HUES64 (cell line): Measurements from ENCODE around the gene MEIS2.
A peak's percentile ranks its signal among the peaks of the same experiment; 100 is the strongest.

ENCODE experiments used
- H3K27ac ChIP-seq: 2 replicates; pipeline ENCODE4 v1.7.0; 2013; ENCODE audit warnings: low read depth, low read length, inconsistent platforms
- H3K27me3 ChIP-seq: 2 replicates; pipeline ENCODE4 v1.6.1; 2013; ENCODE audit warnings: mild to moderate bottlenecking, low read length; ENCODE audit not compliant: insufficient read depth
- H3K36me3 ChIP-seq: 2 replicates; pipeline ENCODE4 v1.6.1; 2013; ENCODE audit warnings: mild to moderate bottlenecking, low read length; ENCODE audit not compliant: insufficient read depth
- H3K4me1 ChIP-seq: 2 replicates; pipeline ENCODE4 v1.6.1; 2013; ENCODE audit warnings: mild to moderate bottlenecking, low read length, moderate library complexity; ENCODE audit not compliant: insufficient read depth
- H3K4me3 ChIP-seq: 2 replicates; pipeline ENCODE4 v1.5.1; 2013; ENCODE audit warnings: mild to moderate bottlenecking, low read length, moderate library complexity
- H3K9ac ChIP-seq: 2 replicates; pipeline ENCODE4 v1.6.1; 2013; ENCODE audit warnings: mild to moderate bottlenecking, low read depth, low read length
- H3K9me3 ChIP-seq: 2 replicates; pipeline ENCODE4 v1.6.1; 2013; ENCODE audit warnings: low read depth, low read length; ENCODE audit not compliant: insufficient read depth
- WGBS: fragments of 150-250, 120-280 bp; methylation state at CpG from one replicate; pipeline ENCODE4 v1.1.7; 2013; ENCODE audit warnings: missing lambda C conversion rate; 5-methylcytosine and 5-hydroxymethylcytosine counted together

Gene MEIS2

GRCh38 chr15:36881516-36881915 is 218.8 kb downstream of the MEIS2 start:
- Histone ChIP-seq H3K27ac (no peak overlapping the region), H3K36me3 (no peaks in the 10 kb centered on the region), H3K4me3 (no peak overlapping the region), H3K9me3 (no peaks in the 10 kb centered on the region), H3K27me3 (peaks cover 100% of the 10 kb centered on the region), H3K9ac (no peak overlapping the region), H3K4me1 (peaks cover 67% of the 10 kb centered on the region)
- WGBS: 13% methylated on average over 2 of the region's 2 CpGs

DNA sequence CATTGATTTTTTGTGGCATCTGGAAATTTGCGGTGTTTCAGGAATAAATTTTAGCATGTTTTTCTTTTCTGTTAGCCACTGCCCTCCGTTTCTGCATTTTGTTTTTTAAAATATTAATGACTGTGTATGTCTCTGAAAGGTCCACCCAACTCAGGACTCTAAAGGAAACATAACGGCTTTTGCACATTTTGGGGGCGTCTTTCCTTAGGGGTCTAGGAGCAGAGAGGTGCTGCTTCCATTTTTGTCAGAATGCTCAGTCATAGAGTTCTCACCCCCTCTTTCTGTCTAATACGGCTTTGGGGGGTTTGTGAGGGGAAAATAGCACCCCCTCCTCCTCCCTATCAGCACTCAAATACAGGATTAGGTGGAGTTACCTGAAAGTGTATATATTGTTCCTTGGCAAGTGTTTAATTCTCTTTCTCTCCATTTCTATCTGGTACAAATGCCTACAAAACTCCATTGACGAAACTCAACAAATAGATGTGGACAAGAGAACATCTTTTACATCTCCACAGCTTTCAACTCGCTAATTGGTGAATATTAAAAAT is 219.4 kb downstream of the MEIS2 start:
- H3K27ac ChIP-seq: no peak overlapping the region
- peak overlapping the region; percentile 41 for H3K4me3 ChIP-seq
- no peaks in the 10 kb centered on the region for H3K9me3 ChIP-seq
- 8% methylated on average over 5 of the region's 7 CpGs for whole genome bisulfite sequencing
- no peaks in the 10 kb centered on the region for H3K36me3 ChIP-seq
- peaks cover 100% of the 10 kb centered on the region for H3K27me3 ChIP-seq
- no peak overlapping the region for H3K9ac ChIP-seq
- H3K4me1 ChIP-seq: peaks cover 62% of the 10 kb centered on the region

GRCh38 chr15:36880224-36880912 is 220.0 kb downstream of the MEIS2 start:
- peaks cover 56% of the 10 kb centered on the region for H3K4me1 ChIP-seq
- H3K36me3 ChIP-seq: no peaks in the 10 kb centered on the region
- 1% methylated on average over 52 of the region's 52 CpGs for WGBS
- no peaks in the 10 kb centered on the region for H3K9me3 ChIP-seq
- peak overlapping the region; percentile 41 for H3K4me3 ChIP-seq
- no peak overlapping the region for H3K27ac ChIP-seq
- peaks cover 98% of the 10 kb centered on the region for H3K27me3 ChIP-seq
- H3K9ac ChIP-seq: no peak overlapping the region

- Histone ChIP-seq H3K9me3 (no peaks in the 10 kb centered on the region), H3K9ac (no peak overlapping the region), H3K27me3 (peaks cover 95% of the 10 kb centered on the region), H3K4me1 (peaks cover 49% of the 10 kb centered on the region), H3K36me3 (no peaks in the 10 kb centered on the region), H3K27ac (no peak overlapping the region), H3K4me3 (peak overlapping the region; percentile 57)
- WGBS: 2% methylated on average over 25 of the region's 25 CpGs
These were observed 220.7 kb downstream of the MEIS2 start for GRCh38 chr15:36879568-36880222.

DNA sequence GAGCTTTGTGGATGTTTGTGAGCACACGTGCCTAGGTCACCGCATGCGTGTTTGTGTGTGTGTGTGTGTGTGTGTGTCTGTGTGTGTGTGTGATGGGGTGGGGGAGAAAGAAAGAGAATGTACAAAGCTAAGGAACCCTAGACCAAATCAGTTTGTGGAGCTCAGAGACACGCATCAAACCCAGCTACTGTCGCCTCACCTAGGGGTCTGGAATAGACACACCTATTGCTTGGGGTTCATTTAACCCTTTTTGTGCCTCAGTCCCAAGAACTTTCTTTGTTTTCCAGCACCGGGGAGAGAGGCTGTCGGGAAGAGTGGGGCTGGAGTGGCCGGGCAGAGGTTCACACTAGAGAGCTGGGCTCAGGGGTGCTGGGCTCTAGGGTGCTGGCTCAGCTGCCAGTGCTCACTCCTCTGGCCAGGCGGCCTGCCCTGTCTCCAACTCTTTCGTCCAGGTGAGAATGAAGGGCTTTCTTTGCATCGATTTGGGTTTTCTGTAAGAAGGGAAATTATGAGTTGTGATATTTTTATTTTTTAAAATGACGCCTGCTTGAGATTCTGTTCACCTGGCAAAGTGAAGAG is 221.6 kb downstream of the MEIS2 start:
- H3K4me1 ChIP-seq: peaks cover 40% of the 10 kb centered on the region
- no peaks in the 10 kb centered on the region for H3K36me3 ChIP-seq
- no peak overlapping the region for H3K27ac ChIP-seq
- no peaks in the 10 kb centered on the region for H3K9me3 ChIP-seq
- 7% methylated on average over 12 of the region's 12 CpGs for WGBS
- no peak overlapping the region for H3K9ac ChIP-seq
- H3K27me3 ChIP-seq: peaks cover 85% of the 10 kb centered on the region
- H3K4me3 ChIP-seq: peak overlapping the region; percentile 57

GRCh38 chr15:36877796-36878683 is 222.3 kb downstream of the MEIS2 start:
- Histone ChIP-seq H3K36me3 (no peaks in the 10 kb centered on the region), H3K4me3 (peak overlapping the region; percentile 57), H3K4me1 (peaks cover 39% of the 10 kb centered on the region), H3K9me3 (no peaks in the 10 kb centered on the region), H3K9ac (peak overlapping the region; percentile 21; the same call in 1 of the 2 replicates), H3K27ac (no peak overlapping the region), H3K27me3 (peaks cover 78% of the 10 kb centered on the region)
- WGBS: 2% methylated on average over 35 of the region's 38 CpGs

GRCh38 chr15:36877294-36877693 is 223.1 kb downstream of the MEIS2 start:
- Histone ChIP-seq H3K27ac (no peak overlapping the region), H3K27me3 (peaks cover 71% of the 10 kb centered on the region), H3K4me3 (peak overlapping the region; percentile 57), H3K4me1 (peaks cover 33% of the 10 kb centered on the region), H3K9ac (no peak overlapping the region), H3K36me3 (no peaks in the 10 kb centered on the region), H3K9me3 (no peaks in the 10 kb centered on the region)
- WGBS: 7% methylated on average over 7 of the region's 8 CpGs

- Histone ChIP-seq H3K27me3 (peaks cover 56% of the 10 kb centered on the region), H3K27ac (no peak overlapping the region), H3K4me1 (peaks cover 28% of the 10 kb centered on the region), H3K9me3 (no peaks in the 10 kb centered on the region), H3K36me3 (no peaks in the 10 kb centered on the region), H3K4me3 (no peak overlapping the region), H3K9ac (no peak overlapping the region)
- 82% methylated on average over 1 of the region's 2 CpGs for WGBS
These were observed 224.5 kb downstream of the MEIS2 start for GRCh38 chr15:36875740-36876334.

GRCh38 chr15:36874930-36875329 is 225.4 kb downstream of the MEIS2 start:
- no peak overlapping the region for H3K27ac ChIP-seq
- H3K4me3 ChIP-seq: no peak overlapping the region
- 89% methylated on average over 3 of the region's 5 CpGs for WGBS
- peaks cover 47% of the 10 kb centered on the region for H3K27me3 ChIP-seq
- H3K9ac ChIP-seq: no peak overlapping the region
- H3K36me3 ChIP-seq: no peaks in the 10 kb centered on the region
- H3K4me1 ChIP-seq: peaks cover 21% of the 10 kb centered on the region
- H3K9me3 ChIP-seq: no peaks in the 10 kb centered on the region

- H3K9ac ChIP-seq: no peak overlapping the region
- no peak overlapping the region for H3K27ac ChIP-seq
- no peaks in the 10 kb centered on the region for H3K9me3 ChIP-seq
- H3K4me3 ChIP-seq: no peak overlapping the region
- WGBS: 92% methylated on average over 4 of the region's 4 CpGs
- no peaks in the 10 kb centered on the region for H3K36me3 ChIP-seq
- H3K27me3 ChIP-seq: no peaks in the 10 kb centered on the region
- H3K4me1 ChIP-seq: no peaks in the 10 kb centered on the region
These were observed 232.9 kb downstream of the MEIS2 start for GRCh38 chr15:36867436-36867835.
